ENCODE measurements around the gene PDIK1L.

The PDIK1L gene

GRCh38 chr1:26155370-26156284, 44.0 kb downstream of the PDIK1L start:
- DNase-seq (ENCODE audit: low read depth in 2 of 2) = no peak

- no peak for DNase-seq (ENCODE audit: low read depth in 2 of 2)
These were observed 44.8 kb downstream of the PDIK1L start for GRCh38 chr1:26156285-26157038.

- DNase-seq (ENCODE audit: low read depth in 2 of 2) = no peak
These were observed 46.8 kb downstream of the PDIK1L start for GRCh38 chr1:26158271-26158907.

- DNase-seq (ENCODE audit: low read depth in 2 of 2) = no peak
These were observed 47.5 kb downstream of the PDIK1L start, which contains the start of gene FAM110D for GRCh38 chr1:26158908-26159742. Gene FAM110D, plus strand, starts transcription at chr1:26159079. Its CDS starts 2,213 bp downstream, at chr1:26161292.

- no peak for DNase-seq (ENCODE audit: low read depth in 2 of 2)
These were observed 48.1 kb downstream of the PDIK1L start for GRCh38 chr1:26159743-26160039.

GRCh38 chr1:26160527-26161414, 49.1 kb downstream of the PDIK1L start:
- DNase-seq (ENCODE audit: low read depth in 2 of 2) = no peak

GRCh38 chr1:26161415-26162219, 50.0 kb downstream of the PDIK1L start:
- DNase-seq (ENCODE audit: low read depth in 2 of 2) = peak; percentile 20 to 29

GRCh38 chr1:26162220-26162709, 50.6 kb downstream of the PDIK1L start:
- no peak for DNase-seq (ENCODE audit: low read depth in 2 of 2)

- DNase-seq (ENCODE audit: low read depth in 2 of 2) = no peak
These were observed 52.0 kb downstream of the PDIK1L start for GRCh38 chr1:26163684-26164035.

- DNase-seq (ENCODE audit: low read depth in 2 of 2) = peak; percentile 28 to 54
These were observed 52.6 kb downstream of the PDIK1L start for GRCh38 chr1:26164036-26164860.

GRCh38 chr1:26164861-26165842, 53.5 kb downstream of the PDIK1L start:
- DNase-seq (ENCODE audit: low read depth in 2 of 2) = no peak

- DNase-seq (ENCODE audit: low read depth in 2 of 2) = no peak
These were observed 55.2 kb downstream of the PDIK1L start for GRCh38 chr1:26166719-26167281.

GRCh38 chr1:26168410-26169197, 57.0 kb downstream of the PDIK1L start, which contains the start of gene C1orf232:
Gene C1orf232, minus strand, starts transcription at chr1:26168963. Its CDS starts 464 bp downstream, at chr1:26168499.
- DNase-seq (ENCODE audit: low read depth in 2 of 2) = no peak

GRCh38 chr1:26169198-26169554, 57.6 kb downstream of the PDIK1L start:
- no peak for DNase-seq (ENCODE audit: low read depth in 2 of 2)

GRCh38 chr1:26169669-26170471, 58.2 kb downstream of the PDIK1L start, which contains the start of gene ZNF593:
Gene ZNF593, plus strand, starts transcription at chr1:26169908. Its CDS starts 76 bp downstream, at chr1:26169984.
- peak; percentile 84 to 85 for DNase-seq (ENCODE audit: low read depth in 2 of 2)
